ENCODE measurements around the gene STK38L.

The STK38L gene

GRCh38 chr12:27207615-27208413, 36.3 kb upstream of the STK38L start:
- DNase-seq (ENCODE audit: low read depth) = no peak
- no peak for TF ChIP-seq CTCF (IDR thresholded peaks at IDR 0.05; ENCODE audit: control insufficient read depth, extremely low read depth, insufficient read depth)
- H3K4me3 ChIP-seq (ENCODE audit: low read depth, low read length) = no peak overlapping the region

DNA sequence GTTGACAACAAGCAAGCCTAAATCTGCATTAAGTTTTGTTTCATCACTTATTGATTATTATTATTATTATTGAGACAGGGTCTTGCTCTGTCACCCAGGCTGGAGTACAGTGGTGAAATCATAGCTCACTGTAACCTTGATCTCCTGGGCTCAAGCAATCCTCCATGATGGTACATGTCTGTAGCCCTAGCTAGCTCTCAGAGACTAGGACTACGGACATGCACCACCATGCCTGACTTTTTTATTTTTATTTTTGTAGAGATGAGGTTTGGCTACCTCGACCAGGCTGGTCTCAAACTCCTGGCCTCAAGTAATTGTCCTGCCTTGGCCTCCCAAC, 35.7 kb upstream of the STK38L start:
- no peak for TF ChIP-seq CTCF (IDR thresholded peaks at IDR 0.05; ENCODE audit: control insufficient read depth, extremely low read depth, insufficient read depth)
- no peak overlapping the region for H3K4me3 ChIP-seq (ENCODE audit: low read depth, low read length)

DNA sequence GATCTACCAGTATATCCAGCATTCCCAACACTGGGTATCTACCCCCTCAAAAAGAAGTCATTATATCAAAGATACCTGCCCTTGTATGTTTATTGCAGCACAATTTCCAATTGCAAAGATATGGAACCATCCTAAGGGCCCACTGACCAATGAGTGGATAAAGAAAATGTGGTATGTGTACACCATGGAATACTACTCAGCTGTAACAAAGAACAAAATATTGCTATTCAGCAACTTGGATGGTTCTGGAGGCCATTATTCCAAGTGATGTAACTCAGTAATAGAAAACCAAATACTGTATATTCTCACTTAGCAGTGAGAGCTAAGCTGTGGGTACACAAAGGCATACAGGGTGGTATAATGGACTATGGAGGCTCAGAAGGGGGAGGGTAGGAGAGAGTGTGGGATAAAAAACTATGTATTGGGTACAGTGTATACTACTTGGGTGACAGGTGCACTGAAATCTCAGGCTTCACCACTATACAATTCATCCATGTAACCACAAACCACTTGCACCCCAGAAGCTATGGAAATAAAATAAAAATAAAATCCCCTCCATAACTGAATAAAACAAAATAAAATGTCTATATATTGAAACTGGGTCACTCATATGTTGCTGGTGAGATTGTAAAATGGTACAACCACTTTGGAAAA, 34.7 kb upstream of the STK38L start:
- TF ChIP-seq CTCF (IDR thresholded peaks at IDR 0.05; ENCODE audit: control insufficient read depth, extremely low read depth, insufficient read depth) = no peak
- H3K4me3 ChIP-seq (ENCODE audit: low read depth, low read length) = no peak overlapping the region
- no peak for DNase-seq (ENCODE audit: low read depth)

More for the DNA sequence above, 35.7 kb upstream of the STK38L start:
- DNase-seq (ENCODE audit: low read depth) = no peak

- no peak overlapping the region for H3K4me3 ChIP-seq (ENCODE audit: low read depth, low read length)
- TF ChIP-seq CTCF (IDR thresholded peaks at IDR 0.05; ENCODE audit: control insufficient read depth, extremely low read depth, insufficient read depth) = no peak
- no peak for DNase-seq (ENCODE audit: low read depth)
Measured at GRCh38 chr12:27210187-27210586, 33.9 kb upstream of the STK38L start.

DNA sequence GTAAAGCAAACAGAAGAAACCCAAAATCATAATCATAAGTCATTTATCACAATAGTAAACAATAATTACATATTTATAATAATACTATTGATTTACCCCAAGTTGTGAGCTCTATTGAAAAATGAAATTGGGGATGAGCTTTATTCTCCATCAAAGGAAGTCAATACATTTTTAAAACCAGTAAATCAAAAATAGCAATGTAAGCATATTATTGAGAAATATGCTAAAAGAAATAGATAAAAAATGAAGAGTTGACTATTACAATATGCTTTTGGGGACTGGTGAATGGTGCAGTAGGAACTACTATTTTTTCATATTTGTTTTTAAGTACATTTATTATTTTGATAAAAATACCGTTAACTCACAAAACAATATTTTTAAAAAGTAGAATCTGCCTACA, 31.2 kb upstream of the STK38L start:
- no peak overlapping the region for H3K4me3 ChIP-seq (ENCODE audit: low read depth, low read length)
- DNase-seq (ENCODE audit: low read depth) = no peak
- no peak for TF ChIP-seq CTCF (IDR thresholded peaks at IDR 0.05; ENCODE audit: control insufficient read depth, extremely low read depth, insufficient read depth)

DNA sequence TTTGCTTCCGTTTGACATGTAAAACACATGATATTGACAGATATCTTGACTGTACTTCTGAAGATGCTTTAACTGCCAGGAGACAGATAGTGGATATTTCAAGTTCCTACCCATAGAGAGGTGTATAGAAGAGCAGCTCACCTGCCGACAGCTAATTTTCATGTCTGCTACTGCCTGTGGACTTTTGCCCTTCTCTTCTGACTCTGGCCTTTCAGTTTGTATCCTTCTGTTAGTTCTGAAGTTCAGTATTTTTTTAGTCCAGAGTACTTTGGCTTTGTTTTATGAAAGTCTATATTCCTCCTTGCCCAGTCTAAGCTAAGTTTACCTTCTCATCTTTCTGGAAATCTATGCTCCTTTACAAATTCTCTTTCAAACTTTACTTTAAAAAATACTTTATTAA, 30.8 kb upstream of the STK38L start:
- no peak for TF ChIP-seq CTCF (IDR thresholded peaks at IDR 0.05; ENCODE audit: control insufficient read depth, extremely low read depth, insufficient read depth)
- H3K4me3 ChIP-seq (ENCODE audit: low read depth, low read length) = no peak overlapping the region
- DNase-seq (ENCODE audit: low read depth) = no peak
